OCI-LY3 (cell line): ENCODE measurements around the gene MGMT.

Source experiments
- EZH2phosphoT487 ChIP-seq: fragments of 200-600 bp; shearing (Covaris generic); IDR thresholded peaks from 2 replicates; pipeline ENCODE4 v1.6.1; 2018; ENCODE audit warnings: antibody characterized with exemption, mixed run types, low read depth
- TF ChIP-seq, protein P1 (sequence below): fragments of 200-600, 300-600 bp; sonication (generic); IDR thresholded peaks from 2 replicates; pipeline ENCODE4 v1.5.1; 2014; ENCODE audit warnings: antibody characterized with exemption, low read length, low read depth

DNA sequence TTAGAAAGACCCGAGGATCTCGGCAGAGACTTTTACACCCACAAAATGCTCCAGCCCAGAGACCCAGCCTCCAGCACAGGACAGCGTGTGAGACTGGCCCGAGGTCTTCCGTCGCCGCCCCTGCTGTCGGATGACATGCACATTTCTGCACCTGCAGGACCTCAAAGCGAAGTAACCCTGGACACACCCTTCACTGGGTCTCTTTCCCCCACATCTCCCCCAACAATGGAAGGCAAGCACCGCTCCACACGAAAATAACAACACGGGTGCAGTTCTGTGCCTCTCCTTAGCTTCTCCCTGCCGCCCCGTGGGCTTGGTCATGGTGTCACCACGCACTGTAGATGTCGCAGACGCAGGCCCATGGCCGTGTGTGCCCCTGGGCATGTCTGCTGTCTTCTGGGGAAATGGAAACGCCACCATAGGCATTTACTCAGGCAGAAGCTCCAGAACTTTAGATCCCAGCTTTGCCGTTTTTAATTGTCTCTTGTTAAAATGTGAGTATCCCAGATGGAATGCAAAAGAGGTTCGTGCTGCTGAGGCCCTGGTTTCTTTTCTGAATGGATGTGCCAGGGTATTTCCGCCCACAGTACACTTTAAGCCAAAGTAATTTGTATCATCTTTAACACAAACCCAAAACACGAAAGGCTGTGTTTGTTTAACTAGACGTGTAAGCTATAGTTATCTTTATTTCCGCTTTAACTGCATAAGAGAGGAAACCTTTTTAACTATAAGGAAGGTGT, 237.9 kb downstream of the MGMT start:
- TF ChIP-seq, protein P1, sequence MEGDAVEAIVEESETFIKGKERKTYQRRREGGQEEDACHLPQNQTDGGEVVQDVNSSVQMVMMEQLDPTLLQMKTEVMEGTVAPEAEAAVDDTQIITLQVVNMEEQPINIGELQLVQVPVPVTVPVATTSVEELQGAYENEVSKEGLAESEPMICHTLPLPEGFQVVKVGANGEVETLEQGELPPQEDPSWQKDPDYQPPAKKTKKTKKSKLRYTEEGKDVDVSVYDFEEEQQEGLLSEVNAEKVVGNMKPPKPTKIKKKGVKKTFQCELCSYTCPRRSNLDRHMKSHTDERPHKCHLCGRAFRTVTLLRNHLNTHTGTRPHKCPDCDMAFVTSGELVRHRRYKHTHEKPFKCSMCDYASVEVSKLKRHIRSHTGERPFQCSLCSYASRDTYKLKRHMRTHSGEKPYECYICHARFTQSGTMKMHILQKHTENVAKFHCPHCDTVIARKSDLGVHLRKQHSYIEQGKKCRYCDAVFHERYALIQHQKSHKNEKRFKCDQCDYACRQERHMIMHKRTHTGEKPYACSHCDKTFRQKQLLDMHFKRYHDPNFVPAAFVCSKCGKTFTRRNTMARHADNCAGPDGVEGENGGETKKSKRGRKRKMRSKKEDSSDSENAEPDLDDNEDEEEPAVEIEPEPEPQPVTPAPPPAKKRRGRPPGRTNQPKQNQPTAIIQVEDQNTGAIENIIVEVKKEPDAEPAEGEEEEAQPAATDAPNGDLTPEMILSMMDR, result no peak
- TF ChIP-seq EZH2phosphoT487, result no peak
